Activated CD4-positive, alpha-beta T cell treated with anti-CD3 and anti-CD28 coated beads, Interleukin-2, amount 50 U/mL, for 24 hours (primary cell): ENCODE results near the gene VSIG10L2.

ENCODE experiments used
- DNase-seq, 2 donors: peaks; one replicate each; pipeline ENCODE4 v3.0.0-alpha.2; 2020; ENCODE audit warnings: low read depth in 1 of 2, low spot score in 1 of 2

The VSIG10L2 gene

DNA sequence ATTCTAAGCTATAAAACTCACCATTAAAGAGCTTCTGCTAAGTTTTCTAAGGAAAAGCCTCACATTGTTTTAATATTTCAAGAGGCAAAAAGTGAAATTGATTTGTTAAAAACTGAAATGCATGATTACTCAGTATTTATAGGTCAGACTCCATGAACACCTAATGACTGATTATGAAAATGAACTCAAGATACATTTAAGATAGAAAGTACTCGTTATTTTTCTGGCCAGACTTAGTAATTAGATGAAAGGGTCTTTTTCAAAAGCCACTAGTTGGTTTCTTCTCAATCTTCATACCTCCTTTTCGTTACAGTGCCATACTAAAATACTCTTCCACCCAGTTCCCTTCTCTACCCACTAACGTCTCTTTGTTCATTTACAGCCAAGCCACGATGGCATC is 56.3 kb downstream of the VSIG10L2 start:
- no peak for DNase-seq
